ENCODE data around the gene CD164L2.

DNA sequence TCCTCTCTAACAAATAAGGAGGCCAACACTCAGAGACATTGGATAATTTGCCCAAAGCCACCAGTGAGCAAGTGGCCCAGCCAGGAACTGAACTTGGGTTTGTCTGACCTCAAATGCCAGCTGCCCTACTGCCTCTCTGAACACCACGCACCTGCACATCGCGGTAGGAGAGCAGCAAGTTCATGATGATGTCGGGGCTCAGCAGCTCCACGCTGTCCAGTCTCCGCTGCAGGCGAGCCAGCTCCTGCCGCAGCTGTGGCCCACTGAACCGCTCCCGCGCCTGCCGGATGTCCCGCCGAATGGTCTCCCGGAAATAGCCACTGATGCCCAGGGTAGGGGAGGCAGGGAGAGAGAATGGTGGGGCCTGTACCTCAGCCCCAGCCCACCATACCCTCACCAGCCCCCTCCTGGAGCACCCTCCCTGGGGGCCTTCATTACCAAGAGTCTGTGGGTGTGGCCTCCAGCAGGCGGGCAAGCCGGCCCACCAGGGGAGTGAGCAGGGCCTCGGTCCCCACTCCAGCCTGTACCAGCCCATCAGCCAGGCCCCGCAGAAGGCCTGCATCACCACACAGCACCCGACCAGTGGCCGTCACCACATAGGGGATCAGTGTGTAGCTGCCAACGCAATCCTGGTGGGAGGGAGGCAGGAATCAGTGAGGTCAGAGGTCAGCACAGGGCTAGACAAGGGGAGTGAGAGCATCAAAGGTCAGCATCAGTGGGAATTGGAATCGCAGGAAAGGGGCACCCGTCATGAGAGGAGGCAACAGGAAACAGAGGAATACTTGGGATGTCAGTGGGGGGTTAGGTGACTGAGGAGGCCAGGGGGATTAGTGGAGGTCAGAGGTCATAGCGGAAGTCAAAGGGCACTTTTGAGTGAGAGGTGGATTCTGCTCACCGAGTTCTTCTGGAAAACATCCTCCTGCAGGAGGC lies 19.1 kb downstream of the CD164L2 start:
- TF ChIP-seq, protein P1, sequence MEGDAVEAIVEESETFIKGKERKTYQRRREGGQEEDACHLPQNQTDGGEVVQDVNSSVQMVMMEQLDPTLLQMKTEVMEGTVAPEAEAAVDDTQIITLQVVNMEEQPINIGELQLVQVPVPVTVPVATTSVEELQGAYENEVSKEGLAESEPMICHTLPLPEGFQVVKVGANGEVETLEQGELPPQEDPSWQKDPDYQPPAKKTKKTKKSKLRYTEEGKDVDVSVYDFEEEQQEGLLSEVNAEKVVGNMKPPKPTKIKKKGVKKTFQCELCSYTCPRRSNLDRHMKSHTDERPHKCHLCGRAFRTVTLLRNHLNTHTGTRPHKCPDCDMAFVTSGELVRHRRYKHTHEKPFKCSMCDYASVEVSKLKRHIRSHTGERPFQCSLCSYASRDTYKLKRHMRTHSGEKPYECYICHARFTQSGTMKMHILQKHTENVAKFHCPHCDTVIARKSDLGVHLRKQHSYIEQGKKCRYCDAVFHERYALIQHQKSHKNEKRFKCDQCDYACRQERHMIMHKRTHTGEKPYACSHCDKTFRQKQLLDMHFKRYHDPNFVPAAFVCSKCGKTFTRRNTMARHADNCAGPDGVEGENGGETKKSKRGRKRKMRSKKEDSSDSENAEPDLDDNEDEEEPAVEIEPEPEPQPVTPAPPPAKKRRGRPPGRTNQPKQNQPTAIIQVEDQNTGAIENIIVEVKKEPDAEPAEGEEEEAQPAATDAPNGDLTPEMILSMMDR (IDR thresholded peaks at IDR 0.05; ENCODE audit: low read depth, low read length) = no peak
- no peak for TF ChIP-seq EZH2phosphoT487 (IDR thresholded peaks at IDR 0.05; ENCODE audit: low read depth)
